Stimulated activated CD8-positive, alpha-beta memory T cell treated with anti-CD3 and anti-CD28 coated beads, Interleukin-12 subunit alpha, Interleukin-12 subunit beta, amount 100 ng/mL, for 4 hours (primary cell): ENCODE measurements around the gene LYPD3.

Source experiments
- DNase-seq: peaks from one replicate; pipeline ENCODE4 v3.0.0-alpha.2; 2020; ENCODE audit warnings: low read depth

The LYPD3 gene

GRCh38 chr19:43485951-43486350 lies 20.5 kb upstream of the LYPD3 start:
- no peak for DNase-seq

DNA sequence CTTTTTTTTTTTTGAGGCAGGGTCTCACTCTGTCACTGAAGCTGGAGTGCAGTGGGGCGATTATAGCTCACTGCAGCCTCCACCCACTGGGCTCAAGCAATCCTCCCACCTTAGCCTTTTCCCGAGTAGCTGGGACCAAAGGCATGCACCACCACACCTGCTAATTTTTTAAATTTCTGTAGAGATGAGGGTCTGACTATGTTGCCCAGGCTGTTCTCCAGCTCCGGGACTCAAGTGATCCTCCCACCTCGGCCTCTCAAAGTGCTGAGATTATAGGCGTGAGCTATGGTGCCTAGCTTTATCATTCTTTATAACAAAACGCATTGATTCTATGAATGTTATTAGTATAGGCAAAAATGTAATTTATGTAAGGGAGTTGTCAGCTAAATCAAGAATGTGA lies 17.9 kb upstream of the LYPD3 start:
- no peak for DNase-seq

DNA sequence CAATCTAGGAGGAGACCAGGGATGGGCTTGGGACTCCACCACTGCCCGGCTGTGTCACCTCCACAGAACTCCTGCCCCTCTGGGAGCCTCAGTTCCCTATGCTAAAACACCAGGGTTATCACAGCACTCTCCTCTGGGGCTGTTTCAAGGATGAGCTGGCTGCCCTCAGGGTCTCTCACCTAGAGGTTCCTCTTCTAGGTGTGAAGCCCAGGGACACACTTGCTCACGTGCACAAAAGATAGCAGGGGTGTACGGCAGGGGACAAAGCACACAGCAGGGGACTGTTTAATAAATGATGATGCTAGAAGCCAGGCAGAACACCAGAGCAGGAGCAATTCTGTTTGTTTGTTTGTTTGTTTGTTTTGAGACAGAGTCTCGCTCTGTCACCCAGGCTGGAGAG lies 16.8 kb upstream of the LYPD3 start:
- DNase-seq: no peak

- no peak for DNase-seq
These were observed 16.3 kb upstream of the LYPD3 start for GRCh38 chr19:43481701-43482100.

DNA sequence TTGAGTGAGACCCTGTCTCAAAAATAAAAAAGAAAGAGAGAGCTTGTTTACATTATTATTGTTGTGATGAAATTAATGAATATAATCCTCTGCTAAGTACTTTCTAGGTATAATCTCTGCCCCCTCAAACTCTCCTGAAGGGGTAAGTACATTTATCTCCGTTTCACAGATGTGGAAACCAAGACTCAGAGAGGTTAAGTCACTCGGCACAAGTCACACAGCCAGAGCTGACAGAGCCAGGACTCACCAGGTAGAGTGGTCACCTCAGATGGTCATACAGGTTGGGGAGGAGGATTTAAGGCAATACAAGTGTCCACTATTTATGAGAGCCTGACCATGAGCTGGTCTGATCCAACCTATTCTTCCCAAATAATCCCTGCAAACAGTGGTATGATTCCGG lies 15.2 kb upstream of the LYPD3 start:
- DNase-seq: no peak

DNA sequence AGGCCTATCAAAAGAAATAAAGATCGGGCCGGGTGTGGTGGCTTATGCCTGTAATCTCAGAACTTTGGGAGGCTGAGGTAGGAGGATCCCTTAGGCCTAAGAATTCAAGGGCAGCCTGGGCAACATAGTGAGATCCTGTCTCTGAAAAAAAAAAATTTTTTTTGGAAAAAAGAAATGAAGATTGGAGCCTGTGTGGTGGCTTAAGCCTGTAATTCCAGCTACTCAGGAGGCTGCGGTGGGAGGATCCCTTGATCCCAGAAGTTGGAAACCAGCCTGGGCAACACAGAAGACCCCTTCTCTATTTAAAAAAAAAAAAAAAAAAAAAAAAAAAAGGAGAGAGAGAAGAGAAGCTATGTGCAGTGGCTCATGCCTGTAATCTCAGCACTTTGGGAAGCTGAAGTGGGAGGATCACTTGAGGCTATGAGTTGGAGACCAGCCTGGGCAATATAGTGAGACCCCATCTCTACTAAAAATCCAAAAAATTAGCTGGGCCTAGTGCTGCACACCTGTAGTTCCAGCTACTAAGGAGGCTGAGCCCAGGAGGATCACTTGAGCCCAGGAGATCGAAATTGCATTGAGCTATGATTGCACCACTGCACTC lies 14.7 kb upstream of the LYPD3 start:
- DNase-seq: no peak

- no peak for DNase-seq
These were observed 13.8 kb upstream of the LYPD3 start for GRCh38 chr19:43479226-43479625.

DNA sequence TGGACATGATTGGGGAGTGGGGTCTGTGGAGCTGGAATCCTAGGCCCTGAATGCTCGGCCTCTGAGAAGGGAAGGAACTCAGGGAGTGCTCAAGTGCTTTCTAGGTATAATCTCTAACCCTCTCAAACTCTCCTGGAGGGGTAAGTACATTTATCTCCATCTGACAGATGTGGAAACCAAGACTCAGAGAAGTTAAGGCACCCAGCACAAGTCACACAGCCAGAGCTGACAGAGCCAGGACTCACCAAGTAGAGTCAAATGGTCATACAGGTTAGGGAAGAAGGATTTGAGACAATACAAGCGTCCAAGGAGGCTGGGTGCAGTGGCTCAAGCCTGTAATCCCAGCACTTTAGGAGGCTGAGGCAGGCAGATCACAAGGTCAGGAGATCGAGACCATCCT lies 12.9 kb upstream of the LYPD3 start:
- no peak for DNase-seq

GRCh38 chr19:43476606-43477005 lies 11.2 kb upstream of the LYPD3 start:
- no peak for DNase-seq

DNA sequence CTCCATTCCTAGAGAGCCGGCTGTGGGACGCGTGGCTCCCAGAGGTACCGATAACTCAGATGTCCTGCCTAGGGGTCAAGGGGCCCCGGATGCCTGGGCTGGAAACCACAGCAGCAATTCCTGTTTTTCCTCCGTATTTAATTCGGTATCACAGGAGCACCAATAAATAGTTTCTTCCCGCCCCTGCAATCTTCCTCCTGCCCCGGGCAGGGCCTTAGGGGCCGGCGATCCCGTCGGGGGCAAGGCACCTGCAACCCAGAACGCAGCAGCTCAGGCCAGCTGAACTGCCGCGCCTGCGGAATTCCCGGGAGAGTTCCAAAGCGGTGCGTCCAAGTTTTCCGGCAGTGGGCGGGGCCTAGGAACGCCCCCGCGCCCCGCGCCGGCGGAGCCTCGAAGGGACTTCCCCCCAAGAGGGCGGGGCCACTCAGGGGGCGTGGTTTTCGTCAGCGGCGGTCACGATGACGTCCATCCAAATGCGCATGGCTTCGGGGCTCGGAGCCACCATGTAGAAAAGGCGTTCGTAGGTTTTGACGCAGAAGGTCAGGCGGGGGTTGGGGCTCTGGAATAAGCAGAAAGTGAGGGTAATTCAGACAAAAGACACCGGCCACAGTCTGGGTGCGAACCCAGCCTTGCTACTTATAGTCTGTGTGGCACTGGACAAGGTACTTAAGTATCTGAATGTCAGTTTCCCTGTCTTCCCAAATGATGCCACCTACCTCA lies 9.7 kb upstream of the LYPD3 start:
- peak; percentile 86 for DNase-seq

DNA sequence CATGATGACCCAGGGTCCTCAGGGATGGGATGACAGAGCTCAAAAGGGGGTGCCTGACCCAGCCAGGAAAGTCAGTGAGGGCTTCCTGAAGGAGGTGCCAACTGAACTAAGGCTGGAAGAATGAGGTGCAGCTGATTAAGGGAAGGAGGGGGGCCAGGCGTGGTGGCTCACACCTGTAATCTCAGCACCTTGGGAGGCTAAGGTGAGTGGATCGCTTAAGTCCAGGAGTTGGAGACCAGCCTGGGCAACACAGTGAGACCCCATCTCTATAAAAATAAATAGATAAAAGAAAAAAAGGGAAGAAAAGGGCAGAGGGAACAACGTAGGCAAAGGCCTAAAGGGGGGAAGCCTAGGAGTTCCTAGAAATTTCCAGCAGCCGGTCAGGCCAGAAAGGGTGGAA lies 9.1 kb upstream of the LYPD3 start:
- DNase-seq: no peak

GRCh38 chr19:43471091-43471490 lies 5.7 kb upstream of the LYPD3 start:
- no peak for DNase-seq

- DNase-seq: peak; percentile 26
These were observed 4.9 kb upstream of the LYPD3 start for GRCh38 chr19:43470288-43470687.

DNA sequence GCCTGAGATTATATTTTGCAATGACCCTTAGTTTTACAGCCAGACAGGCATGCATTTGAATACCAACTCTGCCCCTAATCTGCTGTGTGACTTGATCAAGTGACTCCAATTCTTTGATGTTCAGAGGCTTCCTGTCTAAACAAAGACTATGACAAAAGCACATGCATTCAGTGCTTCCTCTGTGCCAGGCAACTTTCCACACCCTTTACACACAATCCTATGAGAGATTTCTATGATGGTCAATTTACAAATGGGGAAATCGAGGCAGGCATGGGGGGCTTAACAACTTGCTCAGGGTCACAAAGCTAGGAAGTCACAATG lies 3.7 kb upstream of the LYPD3 start:
- no peak for DNase-seq

GRCh38 chr19:43468354-43469159 lies 3.1 kb upstream of the LYPD3 start:
- no peak for DNase-seq

GRCh38 chr19:43467730-43468129 lies 2.3 kb upstream of the LYPD3 start:
- no peak for DNase-seq

DNA sequence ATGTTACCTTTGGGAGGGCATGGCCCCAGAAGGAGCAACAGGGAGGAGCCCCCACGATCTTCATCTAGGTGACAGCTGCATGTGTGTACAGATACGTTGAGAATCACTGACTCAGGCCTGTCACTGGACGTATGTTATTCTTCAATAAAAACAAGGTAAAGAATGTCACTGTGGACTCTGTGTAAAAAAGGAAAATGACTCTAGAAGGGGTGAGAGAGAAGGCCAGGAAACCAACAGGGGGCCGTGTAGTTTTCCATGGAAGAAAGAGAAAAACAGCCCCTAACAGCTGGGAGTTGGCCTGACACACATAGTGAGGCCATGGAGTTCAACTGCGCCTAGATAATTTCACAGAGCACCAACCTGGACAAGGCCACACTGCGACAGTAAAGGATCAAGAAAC lies 1.9 kb upstream of the LYPD3 start:
- DNase-seq: no peak

DNA sequence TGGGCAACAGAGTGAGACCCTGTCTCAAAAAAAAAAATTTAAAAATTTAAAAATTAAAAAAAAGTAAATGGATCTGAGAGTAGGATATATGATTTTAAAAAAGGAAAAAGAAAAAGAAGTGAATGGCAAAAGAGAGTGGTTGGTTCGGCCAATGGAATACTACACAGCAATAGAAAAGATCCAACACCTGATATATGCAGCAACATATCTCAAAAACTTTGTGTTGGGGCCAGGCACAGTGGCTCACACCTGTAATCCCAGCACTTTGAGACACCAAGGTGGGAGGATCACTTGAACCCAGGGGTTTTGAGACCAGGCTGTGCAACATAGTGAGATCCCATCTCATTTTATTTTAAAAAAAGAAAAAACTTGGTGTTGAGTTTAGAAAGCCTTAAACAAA lies 1.4 kb upstream of the LYPD3 start:
- no peak for DNase-seq

GRCh38 chr19:43464134-43464775 lies 1.2 kb downstream of the LYPD3 start:
- no peak for DNase-seq

- peak; percentile 99 for DNase-seq
These were observed 1.9 kb downstream of the LYPD3 start for GRCh38 chr19:43463381-43464133.

DNA sequence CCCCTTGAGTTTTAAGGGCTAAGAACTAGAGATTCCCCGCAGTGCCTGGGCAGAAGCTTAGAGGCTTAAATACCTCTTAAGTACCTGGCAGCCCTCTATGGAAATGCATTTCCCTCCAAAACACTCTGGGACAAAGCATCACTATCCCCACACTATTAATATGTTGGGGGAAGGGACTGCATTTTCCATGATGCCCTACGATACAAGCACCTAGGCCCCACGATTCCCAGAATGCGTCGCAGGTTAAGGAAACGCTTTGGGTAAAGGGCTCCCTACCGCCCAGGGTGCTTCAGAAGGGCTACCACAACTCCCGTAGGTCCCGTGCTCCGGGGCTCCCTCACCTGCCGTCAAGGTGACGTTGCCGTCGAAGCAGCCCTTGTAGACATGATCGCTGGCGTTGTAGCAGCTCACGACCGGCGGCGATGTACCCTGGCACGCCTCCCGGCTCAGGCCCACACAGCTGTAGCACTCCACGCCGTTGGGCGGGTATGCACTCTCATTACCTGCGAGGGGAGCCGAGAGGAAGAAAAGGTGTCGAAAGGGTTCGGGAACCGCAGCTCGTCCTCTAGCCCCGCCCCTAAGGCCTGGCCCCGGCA lies 2.5 kb downstream of the LYPD3 start:
- no peak for DNase-seq

- no peak for DNase-seq
These were observed 3.0 kb downstream of the LYPD3 start for GRCh38 chr19:43462383-43462782.
